HFFc6 (cell line): Measurements from ENCODE around the gene KPNB1. TPM values are rescaled to one million over a fixed set of nuclear protein-coding genes. Genes with fewer than 3 reads are reported as not detected.
A peak's percentile ranks its signal among the peaks of the same experiment; 100 is the strongest.

Source experiments
- DNase-seq: peaks from one replicate; pipeline ENCODE4 v3.0.0-alpha.2; 2018
- H3K27ac Mint-ChIP-seq: 2 replicates; pipeline ENCODE4 v1.8.0; 2020; ENCODE audit warnings: mild to moderate bottlenecking, mixed read lengths
- H3K27me3 Mint-ChIP-seq: 2 replicates; pipeline ENCODE4 v1.8.0; 2021; ENCODE audit warnings: mild to moderate bottlenecking, moderate library complexity, mixed read lengths; ENCODE audit not compliant: insufficient read depth
- H3K36me3 Mint-ChIP-seq: 2 replicates; pipeline ENCODE4 v1.8.0; 2021; ENCODE audit warnings: low read depth, mixed read lengths
- H3K4me1 Mint-ChIP-seq: 2 replicates; pipeline ENCODE4 v1.8.0; 2020; ENCODE audit warnings: low read depth, mixed read lengths
- H3K4me3 Mint-ChIP-seq: 2 replicates; pipeline ENCODE4 v1.8.0; 2020; ENCODE audit warnings: mild to moderate bottlenecking, moderate library complexity, mixed read lengths
- H3K9me3 Mint-ChIP-seq: 2 replicates; pipeline ENCODE4 v1.8.0; 2020; ENCODE audit warnings: mild to moderate bottlenecking, mixed read lengths
- total RNA-seq, 6 experiments: library from RNA; stranded (reverse); fragmentation: NEBNext Ultra II Directional; extraction: Animal tissue kit (Norgen Biotek cat#: 25700); gene quantifications; 2 replicates in 1 of 6; 3 replicates in 5 of 6; pipeline ENCODE4 v1.2.3, GENCODE V29; 2021
- TF ChIP-seq, protein P1 (sequence below): fragments of 200-600 bp; sonication (generic); IDR thresholded peaks from 2 replicates; pipeline ENCODE4 v1.5.0; 2021; ENCODE audit warnings: antibody characterized with exemption, mild to moderate bottlenecking

Gene KPNB1
- total RNA-seq, 6 experiments from 2014 or later: 439 to 580 (median 549) TPM

DNA sequence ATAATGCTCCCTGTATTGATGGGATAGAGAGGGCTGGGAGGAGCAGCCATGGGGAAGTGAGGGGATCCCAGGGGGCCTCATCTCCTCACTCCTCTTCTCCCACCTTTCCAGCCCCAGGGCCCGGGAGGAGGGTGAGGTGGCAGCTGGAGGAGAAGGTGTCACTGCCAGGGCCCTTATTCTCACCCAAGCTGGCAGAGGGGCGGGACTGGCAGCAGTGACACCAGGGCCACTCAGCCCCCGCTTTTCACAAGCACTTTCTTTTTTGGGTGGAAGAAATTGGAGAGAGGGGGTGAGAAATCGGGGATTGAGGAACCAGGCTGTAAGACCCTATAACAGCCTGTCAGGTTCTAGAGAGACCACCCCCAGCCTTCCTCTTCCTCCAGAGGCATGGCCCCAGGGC is 81.0 kb downstream of the KPNB1 start:
- Mint-ChIP-seq H3K4me1 (no peaks in the 10 kb centered on the region), H3K27me3 (peaks cover 72% of the 10 kb centered on the region), H3K9me3 (no peaks in the 10 kb centered on the region)

DNA sequence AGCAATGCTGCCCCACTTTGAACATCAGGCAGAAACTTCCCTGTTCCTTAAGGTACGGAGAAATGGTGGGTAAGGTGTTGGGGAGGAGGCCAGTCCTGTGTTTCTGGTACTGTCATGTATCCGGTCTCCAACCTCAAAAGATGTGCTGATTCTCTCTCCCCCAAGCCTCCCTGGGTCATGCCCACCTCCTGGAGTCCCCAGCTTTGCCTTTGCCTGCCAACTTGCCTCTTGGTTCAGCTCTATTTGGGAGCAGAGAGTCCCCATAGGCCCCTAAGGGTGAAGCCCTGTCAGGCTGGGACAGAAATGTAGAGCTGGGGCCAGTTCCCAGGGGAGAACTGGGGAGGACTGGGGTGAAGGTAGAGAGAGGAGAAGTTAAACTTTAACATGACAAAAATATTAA is 81.7 kb downstream of the KPNB1 start:
- Mint-ChIP-seq H3K27me3 (peaks cover 67% of the 10 kb centered on the region), H3K36me3 (no peaks in the 10 kb centered on the region; the same call in 1 of the 2 replicates), H3K4me3 (no peak overlapping the region), H3K4me1 (no peaks in the 10 kb centered on the region), H3K27ac (no peak overlapping the region), H3K9me3 (no peaks in the 10 kb centered on the region)
- no peak for DNase-seq
- TF ChIP-seq, protein P1, sequence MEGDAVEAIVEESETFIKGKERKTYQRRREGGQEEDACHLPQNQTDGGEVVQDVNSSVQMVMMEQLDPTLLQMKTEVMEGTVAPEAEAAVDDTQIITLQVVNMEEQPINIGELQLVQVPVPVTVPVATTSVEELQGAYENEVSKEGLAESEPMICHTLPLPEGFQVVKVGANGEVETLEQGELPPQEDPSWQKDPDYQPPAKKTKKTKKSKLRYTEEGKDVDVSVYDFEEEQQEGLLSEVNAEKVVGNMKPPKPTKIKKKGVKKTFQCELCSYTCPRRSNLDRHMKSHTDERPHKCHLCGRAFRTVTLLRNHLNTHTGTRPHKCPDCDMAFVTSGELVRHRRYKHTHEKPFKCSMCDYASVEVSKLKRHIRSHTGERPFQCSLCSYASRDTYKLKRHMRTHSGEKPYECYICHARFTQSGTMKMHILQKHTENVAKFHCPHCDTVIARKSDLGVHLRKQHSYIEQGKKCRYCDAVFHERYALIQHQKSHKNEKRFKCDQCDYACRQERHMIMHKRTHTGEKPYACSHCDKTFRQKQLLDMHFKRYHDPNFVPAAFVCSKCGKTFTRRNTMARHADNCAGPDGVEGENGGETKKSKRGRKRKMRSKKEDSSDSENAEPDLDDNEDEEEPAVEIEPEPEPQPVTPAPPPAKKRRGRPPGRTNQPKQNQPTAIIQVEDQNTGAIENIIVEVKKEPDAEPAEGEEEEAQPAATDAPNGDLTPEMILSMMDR: no peak

More for the DNA sequence above, 81.0 kb downstream of the KPNB1 start:
- Mint-ChIP-seq H3K4me3 (no peak overlapping the region), H3K36me3 (no peaks in the 10 kb centered on the region; the same call in 1 of the 2 replicates), H3K27ac (no peak overlapping the region)
- DNase-seq: no peak
- TF ChIP-seq, protein P1: no peak

DNA sequence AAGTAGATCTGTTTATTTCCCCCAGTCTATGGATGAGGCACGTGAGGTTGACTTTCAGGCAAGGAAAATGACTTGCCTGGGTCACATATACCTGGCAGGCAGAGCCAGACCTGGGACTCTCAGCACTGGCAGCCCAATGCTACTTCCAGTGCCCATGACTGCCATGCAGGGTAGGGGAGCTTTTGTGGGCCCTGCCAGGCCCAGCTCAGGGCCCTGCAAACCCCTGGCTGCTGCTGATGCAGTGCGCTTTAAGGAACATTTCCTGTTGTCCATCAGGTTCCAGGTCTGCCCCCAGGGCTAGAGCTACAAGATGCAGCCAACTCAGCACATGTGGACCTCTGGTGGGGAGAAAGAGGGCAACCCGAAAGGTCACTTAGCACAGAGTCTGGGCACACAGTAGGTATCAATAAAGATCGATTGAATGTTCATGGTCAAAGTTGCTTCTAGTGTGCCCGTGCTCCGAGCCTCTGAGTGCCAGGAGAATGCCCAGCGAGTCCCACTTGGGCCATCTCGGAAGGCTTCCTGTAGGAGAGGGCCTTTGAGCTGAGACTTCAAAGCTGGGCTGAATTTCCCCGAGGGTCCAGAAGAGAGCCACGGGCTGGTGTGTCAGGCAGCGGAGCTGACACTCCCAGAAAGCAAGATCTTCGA is 82.8 kb downstream of the KPNB1 start:
- Mint-ChIP-seq H3K9me3 (no peaks in the 10 kb centered on the region), H3K4me1 (no peaks in the 10 kb centered on the region), H3K4me3 (no peak overlapping the region), H3K36me3 (no peaks in the 10 kb centered on the region; the same call in 1 of the 2 replicates), H3K27me3 (peaks cover 71% of the 10 kb centered on the region), H3K27ac (no peak overlapping the region)
- no peak for DNase-seq
- TF ChIP-seq, protein P1: no peak

DNA sequence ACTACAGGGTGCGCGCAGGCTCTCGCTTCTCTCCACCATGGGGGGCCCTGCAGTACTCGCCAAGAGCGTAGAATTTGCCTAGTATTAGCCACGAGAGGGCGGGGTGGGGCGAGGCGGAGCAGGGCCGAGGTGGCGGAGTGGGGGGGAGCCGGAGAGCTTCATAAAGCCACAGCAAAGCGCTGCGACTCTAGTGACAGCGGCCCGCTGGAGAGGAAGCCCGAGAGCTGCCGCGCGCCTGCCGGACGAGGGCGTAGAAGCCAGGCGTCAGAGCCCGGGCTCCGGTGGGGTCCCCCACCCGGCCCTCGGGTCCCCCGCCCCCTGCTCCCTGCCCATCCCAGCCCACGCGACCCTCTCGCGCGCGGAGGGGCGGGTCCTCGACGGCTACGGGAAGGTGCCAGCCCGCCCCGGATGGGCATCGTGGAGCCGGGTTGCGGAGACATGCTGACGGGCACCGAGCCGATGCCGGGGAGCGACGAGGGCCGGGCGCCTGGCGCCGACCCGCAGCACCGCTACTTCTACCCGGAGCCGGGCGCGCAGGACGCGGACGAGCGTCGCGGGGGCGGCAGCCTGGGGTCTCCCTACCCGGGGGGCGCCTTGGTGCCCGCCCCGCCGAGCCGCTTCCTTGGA is 83.4 kb downstream of the KPNB1 start, which contains the start of gene TBX21:
TSS of gene TBX21 (plus strand) at position 190 of the 627 bp plus-strand sequence. CDS start at position 409, 219 bp downstream.
- Mint-ChIP-seq H3K27ac (no peak within 1 kb of the TSS), H3K4me1 (no peaks in the 10 kb centered on the region), H3K27me3 (peaks cover 66% of the 10 kb centered on the region), H3K36me3 (no peaks in the 10 kb centered on the region; the same call in 1 of the 2 replicates), H3K9me3 (no peaks in the 10 kb centered on the region), H3K4me3 (no peak within 1 kb of the TSS)
- TF ChIP-seq, protein P1: peak; percentile 38
- no peak for DNase-seq

DNA sequence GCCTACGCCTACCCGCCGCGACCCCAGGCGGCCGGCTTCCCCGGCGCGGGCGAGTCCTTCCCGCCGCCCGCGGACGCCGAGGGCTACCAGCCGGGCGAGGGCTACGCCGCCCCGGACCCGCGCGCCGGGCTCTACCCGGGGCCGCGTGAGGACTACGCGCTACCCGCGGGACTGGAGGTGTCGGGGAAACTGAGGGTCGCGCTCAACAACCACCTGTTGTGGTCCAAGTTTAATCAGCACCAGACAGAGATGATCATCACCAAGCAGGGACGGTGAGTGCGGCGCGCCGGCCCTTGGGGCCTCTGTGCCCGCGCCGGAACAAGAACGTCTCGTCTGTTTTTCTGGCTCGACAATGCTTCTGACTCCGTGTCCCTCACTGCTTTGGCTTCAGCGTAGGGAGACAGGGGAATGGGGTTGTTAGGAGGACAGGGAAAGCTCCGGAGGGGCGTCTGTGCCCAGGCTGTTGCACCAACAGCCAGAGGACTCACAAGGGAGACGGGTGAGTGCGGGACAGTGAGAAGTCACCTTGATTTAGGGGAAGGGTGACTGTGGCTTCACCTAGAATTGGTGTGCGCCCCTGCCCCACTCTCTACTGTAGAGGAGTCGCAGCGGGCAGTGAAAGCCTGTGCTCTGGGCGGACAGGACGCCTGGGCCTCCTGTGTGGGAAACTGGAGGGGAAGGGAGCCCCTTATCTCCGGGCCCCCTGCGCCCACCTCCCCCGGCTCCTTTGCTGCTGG is 84.1 kb downstream of the KPNB1 start:
- no peak overlapping the region for H3K27ac Mint-ChIP-seq
- H3K4me1 Mint-ChIP-seq: no peaks in the 10 kb centered on the region
- TF ChIP-seq, protein P1: no peak
- no peaks in the 10 kb centered on the region for H3K9me3 Mint-ChIP-seq
- H3K4me3 Mint-ChIP-seq: no peak overlapping the region
- DNase-seq: no peak
- no peaks in the 10 kb centered on the region; the same call in 1 of the 2 replicates for H3K36me3 Mint-ChIP-seq
- H3K27me3 Mint-ChIP-seq: peaks cover 60% of the 10 kb centered on the region
